Right renal pelvis (tissue), 4 donors: ENCODE data around the gene NRXN2. TPM values are rescaled to one million over a fixed set of nuclear protein-coding genes. Genes with fewer than 3 reads are reported as not detected.

ENCODE experiments used
- DNase-seq, 4 donors: peaks; one replicate each; pipeline ENCODE4 v3.0.0-alpha.2; 2013; ENCODE audit warnings: low read depth in 4 of 4, low spot score in 3 of 4, missing footprints in 1 of 4
- polyA plus RNA-seq, 4 donors: library from polyadenylated mRNA; unstranded; fragments of 120-200 nt; gene quantifications; one replicate each; pipeline ENCODE4 v1.2.1, GENCODE V29; 2013; ENCODE audit not compliant: insufficient read length in 4 of 4

The NRXN2 gene
- polyA plus RNA-seq, 4 donors, result 15.5 to 27.8 (median 17.0) TPM

GRCh38 chr11:64759722-64760719, 37.0 kb upstream of the NRXN2 start, which contains the start of gene PYGM:
PYGM (minus strand) TSS chr11:64759974; CDS start chr11:64759898, 76 bp downstream.
- DNase-seq, result no peak

GRCh38 chr11:64759131-64759721, 36.2 kb upstream of the NRXN2 start:
- DNase-seq, result no peak

GRCh38 chr11:64758330-64759079, 35.5 kb upstream of the NRXN2 start:
- DNase-seq, result no peak

GRCh38 chr11:64757549-64758329, 34.7 kb upstream of the NRXN2 start:
- DNase-seq, result no peak

GRCh38 chr11:64755681-64756361, 32.8 kb upstream of the NRXN2 start:
- no peak for DNase-seq

- no peak for DNase-seq
These were observed 32.1 kb upstream of the NRXN2 start for GRCh38 chr11:64754919-64755662.

GRCh38 chr11:64754124-64754918, 31.3 kb upstream of the NRXN2 start:
- DNase-seq, result no peak

- no peak for DNase-seq
These were observed 30.6 kb upstream of the NRXN2 start for GRCh38 chr11:64753380-64754123.

- DNase-seq, result no peak
These were observed 30.0 kb upstream of the NRXN2 start for GRCh38 chr11:64753019-64753379.

- DNase-seq, result no peak
These were observed 29.4 kb upstream of the NRXN2 start for GRCh38 chr11:64752175-64752970.

GRCh38 chr11:64751580-64751979, 28.6 kb upstream of the NRXN2 start:
- DNase-seq, result no peak

- no peak for DNase-seq
These were observed 28.1 kb upstream of the NRXN2 start for GRCh38 chr11:64751136-64751535.

GRCh38 chr11:64750361-64751054, 27.5 kb upstream of the NRXN2 start:
- DNase-seq, result no peak

GRCh38 chr11:64747961-64748665, 25.1 kb upstream of the NRXN2 start:
- no peak for DNase-seq

- no peak for DNase-seq
These were observed 23.5 kb upstream of the NRXN2 start for GRCh38 chr11:64746486-64746885.
